GM18873 (cell line): Measurements from ENCODE around the gene BUD31.
"Not testable (repeated sequence)": the region's sequence is repeated elsewhere in the genome, so short reads cannot be mapped to it uniquely, and the experiment has no call there.

Source experiments
- ATAC-seq: cut with Tn5 transposase; IDR thresholded peaks from one replicate; pipeline ENCODE4 v1.9.1; 2021; ENCODE audit warnings: mild to moderate bottlenecking, moderate library complexity, moderate number of reproducible peaks; ENCODE audit not compliant: unreplicated experiment, low FRiP score

The BUD31 gene

GRCh38 chr7:99428972-99429566 is 20.3 kb downstream of the BUD31 start:
- no peak for ATAC-seq

GRCh38 chr7:99429756-99430155 is 21.0 kb downstream of the BUD31 start:
- no peak for ATAC-seq

- ATAC-seq = not testable (repeated sequence)
Measured at GRCh38 chr7:99431756-99432540, 23.2 kb downstream of the BUD31 start.

DNA sequence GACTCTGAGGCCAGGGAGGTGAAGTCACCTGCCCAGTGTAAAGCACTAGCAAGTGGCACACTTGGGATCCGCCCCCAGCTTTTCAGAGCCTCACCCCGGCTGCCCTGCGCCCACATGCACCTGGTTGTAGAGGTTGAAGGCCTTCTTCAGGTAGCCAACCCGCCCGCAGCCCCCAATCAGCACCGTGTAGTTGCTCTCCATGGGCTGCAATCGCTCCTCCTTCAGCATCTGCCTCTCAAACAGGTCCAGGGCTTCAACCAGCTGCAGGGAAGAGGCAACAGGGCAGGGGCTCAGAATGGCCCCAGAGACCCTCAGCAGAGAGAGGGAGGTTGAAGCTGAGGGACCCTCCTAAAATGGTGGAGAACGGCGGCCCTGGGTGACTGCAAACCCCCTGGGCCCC is 24.4 kb downstream of the BUD31 start:
- ATAC-seq = no peak

GRCh38 chr7:99437946-99438572 is 29.3 kb downstream of the BUD31 start:
- ATAC-seq = no peak

DNA sequence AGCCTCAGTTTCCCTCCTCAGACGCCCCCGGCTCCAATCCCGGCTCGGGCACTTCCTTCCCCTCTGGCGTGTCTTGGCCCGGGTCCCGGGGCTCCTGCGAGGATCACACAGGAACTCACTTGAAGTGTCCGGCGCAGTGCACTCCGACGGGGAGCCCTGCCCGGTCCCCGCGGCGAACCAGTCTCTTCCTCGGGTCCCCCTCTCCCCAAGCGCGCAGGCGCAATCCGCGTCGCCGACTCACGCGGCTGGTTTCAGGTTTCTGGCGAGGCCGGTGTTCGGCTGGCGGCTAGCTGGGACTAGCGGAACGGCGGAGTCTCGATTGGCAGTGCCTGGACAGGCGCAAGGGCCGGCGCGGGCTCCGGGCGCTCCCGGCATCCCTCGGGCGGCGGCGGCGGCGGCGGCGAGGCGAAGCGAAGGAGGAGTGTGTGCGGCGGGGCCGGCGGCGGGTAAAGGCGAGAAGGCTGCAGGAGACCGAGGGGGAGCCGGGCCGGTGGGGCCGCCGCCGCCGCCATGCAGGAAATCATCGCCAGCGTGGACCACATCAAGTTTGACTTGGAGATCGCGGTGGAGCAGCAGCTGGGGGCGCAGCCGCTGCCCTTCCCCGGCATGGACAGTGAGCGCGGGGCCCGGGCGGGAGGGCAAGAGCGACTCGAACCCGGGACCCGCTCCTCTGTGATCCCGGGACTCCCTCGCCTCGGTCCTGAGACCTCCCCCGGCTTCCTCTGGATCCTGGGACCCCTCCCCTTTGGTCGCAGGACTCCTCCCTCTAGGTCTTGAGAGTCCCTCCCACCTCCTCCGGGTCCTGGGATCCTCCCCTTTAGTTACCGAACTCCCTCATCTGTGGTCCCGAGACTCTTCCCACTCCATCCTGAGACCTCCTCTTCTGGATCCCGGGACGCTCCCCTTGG is 30.1 kb downstream of the BUD31 start, which contains the start of the genes CPSF4 and PTCD1:
Gene CPSF4, plus strand, starts transcription at position 371 of the 908 bp plus-strand sequence. Its CDS starts 140 bp downstream, at position 511.
Gene PTCD1, minus strand, starts transcription at position 226 of the 908 bp plus-strand sequence. CDS start 3,556 bp downstream, outside the sequence.
- ATAC-seq = peak; percentile 83

DNA sequence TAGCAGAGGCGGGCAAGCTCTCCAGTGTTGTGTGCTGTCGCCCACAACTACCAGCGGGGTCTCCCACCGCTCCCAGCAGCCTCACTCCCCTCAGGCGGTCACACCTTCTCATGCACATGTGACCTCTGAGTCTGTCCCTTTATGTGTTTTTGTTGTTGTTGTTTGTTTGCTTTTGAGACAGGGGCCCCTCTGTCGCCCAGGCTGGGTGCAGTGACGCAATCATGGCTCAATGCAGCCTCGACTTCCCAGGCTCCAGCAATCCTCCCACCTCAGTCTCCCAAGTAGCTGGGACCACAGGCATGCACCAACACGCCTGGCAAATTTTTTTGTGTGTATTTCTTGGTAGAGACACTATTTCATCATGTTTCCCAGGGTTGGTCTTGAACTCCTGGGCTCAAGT is 31.4 kb downstream of the BUD31 start:
- no peak for ATAC-seq

- no peak for ATAC-seq
Measured at GRCh38 chr7:99446096-99446495, 37.3 kb downstream of the BUD31 start.

DNA sequence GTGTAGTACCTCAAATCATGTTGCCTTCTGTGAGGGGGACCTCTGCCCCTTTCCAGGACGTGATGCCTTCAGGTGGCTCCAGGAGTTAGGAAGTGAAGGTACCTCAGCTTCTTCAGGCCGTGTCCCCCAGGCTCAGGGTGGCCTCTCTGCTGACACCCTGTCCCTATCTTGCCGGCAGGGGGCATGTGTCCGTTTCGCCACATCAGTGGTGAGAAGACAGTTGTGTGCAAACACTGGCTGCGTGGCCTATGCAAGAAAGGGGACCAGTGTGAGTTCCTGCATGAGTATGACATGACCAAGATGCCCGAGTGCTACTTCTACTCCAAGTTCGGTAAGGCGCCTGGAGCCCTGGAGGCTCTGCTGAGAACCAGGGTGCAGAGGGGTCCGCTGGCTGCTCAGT is 39.2 kb downstream of the BUD31 start:
- ATAC-seq = no peak

DNA sequence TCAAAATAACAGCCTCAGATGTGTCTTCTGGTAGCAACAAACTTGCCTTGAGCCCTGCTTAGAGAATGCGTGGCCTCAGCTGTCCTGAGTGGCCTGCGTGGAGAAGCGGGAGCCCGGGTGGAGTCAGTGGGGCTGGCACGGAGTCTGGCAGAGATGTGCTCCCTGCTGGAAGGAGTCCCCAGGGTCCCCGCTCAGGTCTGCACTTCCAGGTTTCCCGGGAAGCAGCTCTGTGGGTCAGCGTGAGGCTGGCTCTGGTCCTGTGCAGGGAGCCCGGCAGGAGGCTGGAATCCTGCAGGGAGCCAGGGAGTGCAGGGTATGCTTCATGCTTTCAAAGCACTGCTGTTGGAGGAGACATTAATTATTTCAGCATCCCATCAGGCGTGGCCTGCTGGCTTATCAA is 40.1 kb downstream of the BUD31 start:
- no peak for ATAC-seq

DNA sequence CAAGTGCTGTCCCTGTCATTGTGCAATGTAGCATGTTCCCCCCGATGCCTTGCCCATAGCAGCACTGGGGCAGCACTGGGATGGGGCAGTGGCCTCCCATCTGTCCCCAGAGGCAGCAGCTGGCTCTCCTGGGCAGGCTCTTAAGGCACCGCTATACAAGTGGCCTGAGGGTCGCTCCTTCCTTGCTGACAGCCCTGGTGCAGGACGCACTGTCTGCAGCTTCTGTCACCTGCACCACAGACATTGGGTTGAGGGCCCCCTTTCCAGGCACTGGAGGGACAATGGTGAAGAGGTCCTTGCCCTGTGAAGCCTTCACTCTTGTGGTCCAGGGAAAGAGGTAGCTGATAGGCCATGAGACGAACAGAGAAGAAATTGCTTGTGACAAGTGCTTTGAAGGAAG is 40.6 kb downstream of the BUD31 start:
- no peak for ATAC-seq

DNA sequence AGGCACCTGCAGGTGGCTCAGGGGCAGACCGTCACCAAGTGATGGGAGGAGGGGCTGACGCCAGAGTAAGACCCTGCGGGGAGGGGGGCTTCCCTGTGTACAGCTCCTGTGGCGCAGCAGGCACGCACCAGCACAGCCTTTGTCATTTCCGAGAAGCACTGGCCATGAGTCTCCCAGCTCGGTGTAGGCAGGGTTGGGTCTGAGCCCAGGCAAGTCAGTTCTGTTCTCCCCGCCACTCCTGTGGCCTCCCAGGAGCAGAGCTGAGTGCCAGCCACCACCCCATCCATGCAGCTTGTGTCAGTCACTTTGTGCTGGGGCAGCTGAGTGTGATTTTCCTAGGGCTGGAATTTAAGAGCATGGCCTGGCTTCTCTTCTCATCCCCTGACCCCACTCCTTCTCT is 43.2 kb downstream of the BUD31 start:
- ATAC-seq = no peak

DNA sequence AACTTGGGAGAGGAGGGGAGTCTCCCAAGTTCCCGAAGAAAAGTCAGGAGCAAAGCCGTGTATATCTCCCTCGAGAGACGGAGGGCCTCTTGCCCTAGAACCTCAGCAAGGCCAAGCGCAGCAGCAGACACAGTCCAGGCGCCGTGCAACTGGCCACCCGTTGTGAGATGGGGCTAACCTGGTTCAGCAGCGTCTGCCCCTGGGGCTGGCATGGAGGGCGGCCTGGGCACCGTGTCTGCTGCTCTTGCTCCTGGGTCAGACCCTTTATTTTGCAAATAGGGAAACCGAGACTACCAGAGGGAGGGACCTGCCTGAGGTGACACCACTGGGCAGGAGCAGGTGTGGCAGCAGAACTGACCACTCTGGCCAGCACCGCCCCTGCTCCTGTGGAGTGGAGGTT is 43.8 kb downstream of the BUD31 start:
- ATAC-seq = no peak

DNA sequence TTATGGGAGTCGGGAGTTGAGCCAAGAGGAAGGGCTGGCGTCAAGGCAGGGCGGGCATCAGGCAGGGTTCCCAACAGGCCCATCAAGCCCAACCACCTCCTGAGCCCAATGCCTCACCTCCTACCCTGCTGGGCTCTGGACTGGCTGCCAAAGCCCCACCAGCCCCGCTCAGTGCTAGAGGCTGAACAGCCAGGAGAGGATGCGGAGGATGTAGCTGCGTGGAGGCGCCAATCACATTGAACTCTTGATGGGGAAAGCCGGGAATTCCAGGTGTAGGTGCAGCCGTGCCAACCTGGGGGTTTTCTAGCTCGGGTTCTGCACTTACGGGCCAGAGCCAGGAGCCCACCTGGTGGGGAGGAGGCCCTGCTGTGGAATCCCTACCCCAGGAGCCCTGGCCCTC is 44.3 kb downstream of the BUD31 start:
- no peak for ATAC-seq

GRCh38 chr7:99455874-99456273 is 47.1 kb downstream of the BUD31 start:
- ATAC-seq = no peak

GRCh38 chr7:99456288-99456687 is 47.5 kb downstream of the BUD31 start:
- no peak for ATAC-seq

- ATAC-seq = no peak
Measured at GRCh38 chr7:99457050-99457649, 48.4 kb downstream of the BUD31 start.

DNA sequence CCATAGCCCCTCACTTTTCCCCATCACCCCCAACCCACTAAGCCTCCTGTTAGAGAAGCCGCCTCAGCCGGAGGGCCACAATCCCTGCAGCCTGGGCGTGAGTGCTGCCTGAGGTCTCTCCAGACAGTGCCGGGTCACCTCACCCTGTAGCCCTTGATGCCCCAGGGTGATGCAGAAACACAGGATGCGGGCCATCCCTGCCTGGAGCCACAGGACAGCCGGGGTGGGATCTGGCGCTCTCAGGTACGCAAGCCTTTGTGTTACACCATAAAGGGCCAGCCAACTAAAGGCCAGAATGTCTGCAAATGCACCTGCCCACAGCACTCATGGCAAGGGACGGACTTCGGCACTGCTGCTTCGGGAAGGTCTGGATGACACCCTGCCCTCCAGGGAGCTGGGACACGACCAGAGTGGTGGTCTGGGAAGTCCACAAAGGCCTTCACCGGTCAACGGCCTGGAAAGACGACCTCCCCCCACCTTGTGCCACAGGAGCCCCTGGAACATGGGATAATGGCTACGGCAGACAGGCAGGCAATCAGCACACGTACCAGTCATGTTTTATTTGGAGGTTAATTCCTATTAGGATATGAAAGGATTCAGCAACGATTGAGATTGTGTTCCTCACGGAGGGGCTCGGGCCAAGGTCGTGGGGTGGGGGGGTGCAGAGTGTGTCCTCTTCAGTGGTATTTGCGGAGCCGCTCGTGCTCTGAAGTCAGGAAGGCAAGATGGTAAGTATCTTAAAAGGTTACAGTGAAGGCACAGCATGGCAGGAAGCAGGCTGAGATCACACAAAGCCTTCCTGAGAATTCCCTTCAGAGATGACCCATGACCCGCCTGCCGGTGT is 49.1 kb downstream of the BUD31 start:
- no peak for ATAC-seq

DNA sequence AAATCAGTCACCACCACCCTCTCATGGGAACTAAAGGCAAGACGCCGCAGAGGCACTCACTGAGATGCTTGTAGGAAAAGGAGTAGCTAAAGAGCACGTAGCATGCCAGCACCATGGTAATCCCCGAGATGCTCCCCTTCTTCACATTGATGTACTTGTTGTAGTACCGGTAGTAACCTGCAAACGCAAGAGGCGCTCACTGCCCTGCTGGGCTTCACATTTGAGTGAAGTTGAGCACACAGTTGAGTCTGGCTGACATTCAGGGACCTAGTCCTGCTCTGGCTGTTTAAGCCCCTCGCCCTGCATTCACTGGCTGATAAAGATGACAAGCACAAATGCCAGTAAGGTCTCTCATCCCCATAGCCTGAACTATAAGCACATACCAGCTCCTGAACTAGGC is 50.3 kb downstream of the BUD31 start:
- no peak for ATAC-seq
